ENCODE results near the gene RTBDN.
A peak's percentile ranks its signal among the peaks of the same experiment; 100 is the strongest.
"Not testable (repeated sequence)": the region's sequence is repeated elsewhere in the genome, so short reads cannot be mapped to it uniquely, and the experiment has no call there.

The RTBDN gene

GRCh38 chr19:12856653-12857052, 22.3 kb upstream of the RTBDN start:
- no peak for DNase-seq (ENCODE audit: low spot score)

GRCh38 chr19:12847159-12848139, 13.1 kb upstream of the RTBDN start:
- peak; percentile 85 for DNase-seq (ENCODE audit: low spot score)

- not testable (repeated sequence) for DNase-seq (ENCODE audit: low spot score)
Observed at GRCh38 chr19:12846613-12847012, 12.2 kb upstream of the RTBDN start.

- peak; percentile 40 for DNase-seq (ENCODE audit: low spot score)
Observed at GRCh38 chr19:12843999-12844732, 9.8 kb upstream of the RTBDN start.

GRCh38 chr19:12843328-12843727, 8.9 kb upstream of the RTBDN start:
- no peak for DNase-seq (ENCODE audit: low spot score)

GRCh38 chr19:12842511-12842910, 8.1 kb upstream of the RTBDN start:
- no peak for DNase-seq (ENCODE audit: low spot score)

- DNase-seq (ENCODE audit: low spot score), result no peak
Observed at GRCh38 chr19:12841094-12841493, 6.7 kb upstream of the RTBDN start.

GRCh38 chr19:12840091-12841079, 6.0 kb upstream of the RTBDN start:
- peak; percentile 69 for DNase-seq (ENCODE audit: low spot score)

GRCh38 chr19:12838886-12839756, 4.7 kb upstream of the RTBDN start:
- no peak for DNase-seq (ENCODE audit: low spot score)

GRCh38 chr19:12838182-12838885, 4.0 kb upstream of the RTBDN start, which contains the start of gene MAST1:
Gene MAST1 (plus strand): TSS chr19:12838515. CDS start chr19:12838573, 58 bp downstream.
- peak; percentile 49 for DNase-seq (ENCODE audit: low spot score)

- peak; percentile 60 for DNase-seq (ENCODE audit: low spot score)
Observed at GRCh38 chr19:12837225-12837624, 2.8 kb upstream of the RTBDN start.

GRCh38 chr19:12836529-12836863, 2.1 kb upstream of the RTBDN start:
- DNase-seq (ENCODE audit: low spot score), result no peak

- no peak for DNase-seq (ENCODE audit: low spot score)
Observed at GRCh38 chr19:12834976-12835757, 788 bp upstream of the RTBDN start.

GRCh38 chr19:12833738-12834565, 427 bp downstream of the RTBDN start:
- peak; percentile 53 for DNase-seq (ENCODE audit: low spot score)

- DNase-seq (ENCODE audit: low spot score), result no peak
Observed at GRCh38 chr19:12833418-12833737, 1.0 kb downstream of the RTBDN start.

GRCh38 chr19:12828494-12828893, 5.9 kb downstream of the RTBDN start:
- no peak for DNase-seq (ENCODE audit: low spot score)

GRCh38 chr19:12825254-12826131, 8.9 kb downstream of the RTBDN start:
- no peak for DNase-seq (ENCODE audit: low spot score)

GRCh38 chr19:12821761-12822160, 12.6 kb downstream of the RTBDN start:
- peak; percentile 81 for DNase-seq (ENCODE audit: low spot score)

All from RKO (cell line).